K562 (cell line): ENCODE data around the gene ETV7. TPM values are rescaled to one million over a fixed set of nuclear protein-coding genes. Genes with fewer than 3 reads are reported as not detected.

ENCODE experiments used
- ATAC-seq: fragments of 200-7000 bp; cut with Tn5 transposase; 3 replicates; pipeline ENCODE4 v1.9.1; 2020; ENCODE audit warnings: moderate library complexity
- BruUV-seq: library from RNA; stranded (reverse); fragments of 400-500 nt; replicated peaks from 2 replicates; lab custom pipeline; 2021; lab: Mats Ljungman, UMichigan
- CTCF ChIA-PET: fragments of 300-600 bp; formaldehyde crosslinking; extraction: SDS; loops from one replicate; lab custom pipeline; 2021; ENCODE audit warnings: low intra/inter-chr PET ratio; lab: Yijun Ruan, JAX
- POLR2A ChIA-PET: fragments of 300-600, 350-650 bp; sonication (Branson Sonifier 250); formaldehyde crosslinking; extraction: SDS; loops from one replicate; lab custom pipeline; 2021; ENCODE audit warnings: antibody characterized with exemption, inconsistent platforms; lab: Yijun Ruan, JAX
- DNase-seq, 4 experiments: peaks; one replicate each; pipeline versions ENCODE4 v3.0.0 to v3.0.0-alpha.2; 2011 to 2018; ENCODE audit warnings: low spot score in 3 of 4, mixed read lengths in 3 of 4; ENCODE audit errors: extremely low read depth in 1 of 4
- FAIRE-seq: peaks from 2 replicates; lab custom pipeline; 2011; peaks lifted over from hg19 to GRCh38; lab: Jason Lieb, UNC
- H2AFZ ChIP-seq: 2 replicates; pipeline ENCODE4 v1.6.0; 2011; ENCODE audit warnings: low read depth, low read length, control low read depth, inconsistent platforms
- H3K27ac ChIP-seq: fragments of 200-600 bp; 3 replicates; pipeline ENCODE4 v1.8.0; 2011; ENCODE audit warnings: low read depth, mild to moderate bottlenecking, control low read depth, inconsistent platforms, low read length, moderate library complexity, mixed read lengths; ENCODE audit errors: extremely low read depth
- H3K27me3 ChIP-seq, 2 experiments: fragments of 300-600 bp in 1 of 2; 2 replicates in 1 of 2; 3 replicates in 1 of 2; pipeline versions ENCODE4 v1.6.0 to v1.8.0; 2011; ENCODE audit warnings: inconsistent platforms in 2 of 2, low read length in 2 of 2, mild to moderate bottlenecking in 1 of 2, mixed read lengths in 1 of 2, moderate library complexity in 1 of 2; ENCODE audit not compliant: control insufficient read depth in 2 of 2, insufficient read depth in 2 of 2
- H3K36me3 ChIP-seq: fragments of 300-600 bp; 3 replicates; pipeline ENCODE4 v1.8.0; 2011; ENCODE audit warnings: mild to moderate bottlenecking, low read length, inconsistent platforms; ENCODE audit not compliant: control insufficient read depth, insufficient read depth
- H3K4me1 ChIP-seq, 2 experiments: fragments of 200-600 bp in 1 of 2; replicated peaks in 1 of 2; 2 replicates in 1 of 2; 3 replicates in 1 of 2; pipeline versions ENCODE4 v1.5.1 to v1.8.0; 2011; ENCODE audit warnings: inconsistent platforms in 2 of 2, low read length in 2 of 2, mild to moderate bottlenecking in 1 of 2, mixed read lengths in 1 of 2, moderate library complexity in 1 of 2; ENCODE audit not compliant: control insufficient read depth in 2 of 2, insufficient read depth in 2 of 2
- H3K4me2 ChIP-seq: 2 replicates; pipeline ENCODE4 v1.6.1; 2011; ENCODE audit warnings: low read length, control low read depth, inconsistent platforms, mixed read lengths; ENCODE audit not compliant: insufficient read depth
- H3K4me3 ChIP-seq: fragments of 200-600 bp; sonication (generic), shearing (Covaris generic); 2 replicates; pipeline ENCODE4 v1.5.1; 2016; ENCODE audit warnings: control low read depth, inconsistent platforms
- H3K79me2 ChIP-seq: fragments of 200-600 bp; 3 replicates; pipeline ENCODE4 v1.8.0; 2011; ENCODE audit warnings: low read length, inconsistent platforms; ENCODE audit not compliant: control insufficient read depth, insufficient read depth
- H3K9ac ChIP-seq, 2 experiments: 2 replicates each; pipeline versions ENCODE4 v1.6.0 to v1.6.1; 2011; ENCODE audit warnings: low read depth in 2 of 2, low read length in 2 of 2, control low read depth in 1 of 2, inconsistent platforms in 1 of 2, mild to moderate bottlenecking in 1 of 2, mixed read lengths in 1 of 2; ENCODE audit not compliant: insufficient read depth in 1 of 2
- H3K9me1 ChIP-seq: one replicate; pipeline ENCODE4 v1.6.0; 2011; ENCODE audit warnings: inconsistent platforms, mild to moderate bottlenecking, low read length, moderate library complexity; ENCODE audit not compliant: control insufficient read depth, insufficient read depth
- H3K9me3 ChIP-seq: replicated peaks from 2 replicates; pipeline ENCODE4 v1.5.1; 2011; ENCODE audit warnings: low read depth, low read length, inconsistent platforms; ENCODE audit not compliant: control insufficient read depth, insufficient read depth
- H4K20me1 ChIP-seq: replicated peaks from 2 replicates; pipeline ENCODE4 v1.6.1; 2011; ENCODE audit warnings: low read length, inconsistent platforms, mixed read lengths; ENCODE audit not compliant: control insufficient read depth, insufficient read depth
- CBFA2T2 ChIP-seq: fragments of 450-650 bp; conservative IDR thresholded peaks from 2 replicates; pipeline ENCODE4 v1.6.1; 2017; ENCODE audit warnings: mild to moderate bottlenecking
- ELF2 ChIP-seq: fragments of 250-450 bp; sonication (Bioruptor Pico); IDR thresholded peaks from 2 replicates; pipeline ENCODE4 v1.5.0; 2021; ENCODE audit warnings: mild to moderate bottlenecking
- ELK1 ChIP-seq: sonication (generic); formaldehyde crosslinking; IDR thresholded peaks from 2 replicates; pipeline ENCODE4 v1.8.1; 2022; ENCODE audit warnings: missing genetic modification reagents
- ETV6 ChIP-seq, 3 experiments: fragments of 150-350 bp in 1 of 3; sonication (generic) in 1 of 3; formaldehyde crosslinking in 1 of 3; IDR thresholded peaks; 2 replicates each; pipeline versions ENCODE4 v1.6.1 to v1.8.0; 2014 to 2022; ENCODE audit warnings: borderline replicate concordance in 2 of 3, low read depth in 2 of 3, antibody characterized with exemption in 1 of 3, low read length in 1 of 3, mild to moderate bottlenecking in 1 of 3, missing genetic modification reagents in 1 of 3
- GATAD2B ChIP-seq: fragments of 450-650 bp; IDR thresholded peaks from 2 replicates; pipeline ENCODE4 v1.6.1; 2017; ENCODE audit warnings: mild to moderate bottlenecking, borderline replicate concordance
- HDAC8 ChIP-seq: fragments of 450-650 bp; IDR thresholded peaks from 2 replicates; pipeline ENCODE4 v1.6.1; 2016; ENCODE audit warnings: mild to moderate bottlenecking, missing genetic modification characterization, moderate library complexity, missing compliant biosample characterization
- NRF1 ChIP-seq, 2 experiments: fragments of 450-650 bp; IDR thresholded peaks in 1 of 2; conservative IDR thresholded peaks in 1 of 2; 2 replicates each; pipeline ENCODE4 v1.6.1; 2014; ENCODE audit warnings: mild to moderate bottlenecking in 2 of 2
- POLR2G ChIP-seq: fragments of 200-400 bp; formaldehyde crosslinking; IDR thresholded peaks from 2 replicates; pipeline ENCODE4 v1.6.1; 2017; ENCODE audit warnings: low read depth, mild to moderate bottlenecking, antibody characterized with exemption, low read length, moderate library complexity
- RBM22 ChIP-seq: fragments of 200-400 bp; formaldehyde crosslinking; IDR thresholded peaks from 2 replicates; pipeline ENCODE4 v1.6.1; 2018; ENCODE audit warnings: low read length, low read depth; ENCODE audit not compliant: poor library complexity, severe bottlenecking
- TEAD4 ChIP-seq, 2 experiments: sonication (generic) in 1 of 2; formaldehyde crosslinking in 1 of 2; IDR thresholded peaks; 2 replicates each; pipeline versions ENCODE4 v1.6.1 to v1.8.0; 2012 to 2022; ENCODE audit warnings: borderline replicate concordance in 1 of 2, inconsistent platforms in 1 of 2, low read length in 1 of 2, mild to moderate bottlenecking in 1 of 2, missing genetic modification reagents in 1 of 2
- ZNF174 ChIP-seq: fragments of 250-450 bp; sonication (Bioruptor Pico); IDR thresholded peaks from 2 replicates; pipeline ENCODE4 v1.4.0; 2020; ENCODE audit warnings: mild to moderate bottlenecking
- ZNF311 ChIP-seq: fragments of 250-450 bp; sonication (Bioruptor Pico); IDR thresholded peaks from 2 replicates; pipeline ENCODE4 v1.4.0; 2020; ENCODE audit warnings: mild to moderate bottlenecking, moderate library complexity
- ZNF384 ChIP-seq: IDR thresholded peaks from 2 replicates; pipeline ENCODE4 v1.6.1; 2012; ENCODE audit warnings: low read depth, low read length, improper control_type of control experiment
- ZNF668 ChIP-seq: fragments of 250-450 bp; sonication (Bioruptor Pico); IDR thresholded peaks from 2 replicates; pipeline ENCODE4 v1.8.0; 2022; ENCODE audit warnings: mild to moderate bottlenecking, inconsistent platforms
- WGBS: fragments of 100-300 bp; shearing (Covaris generic); methylation state at CpG from one replicate; pipeline ENCODE4 v1.1.6; 2016; ENCODE audit warnings: low coverage, mixed read lengths; ENCODE audit not compliant: insufficient coverage; ENCODE audit errors: missing lambda C conversion rate; 5-methylcytosine and 5-hydroxymethylcytosine counted together
- in situ Hi-C: fragments of 300-500 bp; cut with MboI; formaldehyde crosslinking; loops from 4 replicates; pipeline ENCODE4 v1.15.0; 2018; ENCODE audit warnings: inconsistent platforms, mixed read lengths
- intact Hi-C: fragments of 100-400 bp; cut with micrococcal nuclease; formaldehyde crosslinking; loops from 2 replicates; pipeline ENCODE4 v1.14.2; 2022
- polyA plus RNA-seq, 8 experiments: library from polyadenylated mRNA; depleted of rRNA in 4 of 8; stranded (reverse) in 5 of 8; unstranded in 3 of 8; fragments of >200 nt; fragmentation: Nextera tagmentation in 2 of 8; fragmentation: Illumina TruSeq in 1 of 8; extraction: Ambion mirVana in 2 of 8; extraction: Trizol in 1 of 8; gene quantifications; 2 replicates each; pipeline versions ENCODE4 v1.2.1 to v1.2.3, GENCODE V29; 2011 to 2014; ENCODE audit warnings: inconsistent platforms in 1 of 8, missing spikeins in 1 of 8
- total RNA-seq, 7 experiments: library from RNA; depleted of rRNA in 6 of 7; stranded (reverse); fragments of >200 nt in 6 of 7; fragmentation: Illumina TruSeq in 2 of 7; extraction: Trizol in 2 of 7; gene quantifications; 2 replicates each; pipeline versions ENCODE4 v1.2.1 to v1.2.3, GENCODE V29; 2011 to 2021; ENCODE audit warnings: low replicate concordance in 1 of 7

ETV7 gene
- total and polyA plus RNA-seq, 9 of the 15 experiments (the other 6 are each of a cell fraction or from before 2014, with no cell fraction given): 0.07 to 0.22 (median 0.14) TPM; not detected in 3

- FAIRE-seq (no peak), ATAC-seq (no peak), DNase-seq (no peak)
- no peak overlapping the region for H3K27ac ChIP-seq
- H3K36me3 ChIP-seq: no peaks in the 10 kb centered on the region
- no peaks in the 10 kb centered on the region for H3K79me2 ChIP-seq
- peaks cover 30 to 57% of the 10 kb centered on the region in 2 experiments for H3K27me3 ChIP-seq
- ChIA-PET CTCF (no interaction called here), POLR2A (no interaction called here)
- in situ Hi-C loops (no loop called here), intact Hi-C loops (no loop called here)
- WGBS: 7% methylated on average over 12 of the region's 12 CpGs
- no peak overlapping the region for H3K4me2 ChIP-seq
- BruUV-seq: no TSS peak
- peaks cover 7 to 11% of the 10 kb centered on the region in 2 experiments; a peak in 4 of 5 replicates for H3K4me1 ChIP-seq
- H4K20me1 ChIP-seq: peaks cover 9% of the 10 kb centered on the region; the same call in 1 of the 2 replicates
- H3K9ac ChIP-seq: no peak overlapping the region
- H2AFZ ChIP-seq: no peak overlapping the region
- TF ChIP-seq RBM22 (no peak), CBFA2T2 (no peak), ZNF174 (CRISPR knock-in tag) (no peak), ZNF384 (no peak), ZNF668 (CRISPR knock-in tag) (no peak), ELK1 (CRISPR knock-in tag) (no peak), GATAD2B (no peak), ZNF311 (CRISPR knock-in tag) (no peak), ETV6 (IDR thresholded peaks at IDR 0.05; ENCODE audit: borderline replicate concordance in 1 of 2, low read depth in 2 of 2, low read length in 1 of 2) (no peak), ETV6 (CRISPR knock-in tag; IDR thresholded peaks at IDR 0.05; ENCODE audit: borderline replicate concordance) (no peak), ELF2 (no peak), TEAD4 (IDR thresholded peaks at IDR 0.05; ENCODE audit: low read length) (no peak), TEAD4 (CRISPR knock-in tag; IDR thresholded peaks at IDR 0.05; ENCODE audit: borderline replicate concordance) (no peak), NRF1 (conservative IDR thresholded peaks at IDR 0.05 in 1 of 2, IDR thresholded peaks at IDR 0.05 in 1 of 2) (no peak), HDAC8 (tag) (no peak), POLR2G (no peak)
- no peaks in the 10 kb centered on the region for H3K9me1 ChIP-seq
- no peak overlapping the region for H3K4me3 ChIP-seq
- H3K9me3 ChIP-seq: no peaks in the 10 kb centered on the region
These were observed 48.3 kb downstream of the ETV7 start for GRCh38 chr6:36339146-36339545.
